Left lung (tissue), 10 donors: ENCODE results near the gene ANXA1. TPM values are rescaled to one million over a fixed set of nuclear protein-coding genes. Genes with fewer than 3 reads are reported as not detected.

Experiments used
- ATAC-seq: fragments of 200-7000 bp; cut with Tn5 transposase; one replicate; pipeline ENCODE4 v1.9.1; 2020; ENCODE audit warnings: moderate library complexity
- DNase-seq, 4 donors: peaks; one replicate each; pipeline ENCODE4 v3.0.0-alpha.2; 2013 to 2020
- H3K27ac ChIP-seq, 2 donors: fragments of 200-600 bp; sonication (generic) in 1 of 2; one replicate each; pipeline versions ENCODE4 v1.5.0 to v1.8.0; 2020 to 2021
- H3K27me3 ChIP-seq, 2 donors: fragments of 200-600 bp; sonication (generic) in 1 of 2; one replicate each; pipeline versions ENCODE4 v1.5.0 to v1.8.0; 2020 to 2021
- H3K36me3 ChIP-seq, 2 donors: fragments of 200-600 bp; sonication (generic) in 1 of 2; one replicate each; pipeline versions ENCODE4 v1.5.0 to v1.8.0; 2020 to 2021
- H3K4me1 ChIP-seq, 2 donors: fragments of 200-600 bp; one replicate each; pipeline ENCODE4 v1.8.0; 2021
- H3K4me3 ChIP-seq, 2 donors: fragments of 200-600 bp; sonication (generic) in 1 of 2; one replicate each; pipeline versions ENCODE4 v1.5.0 to v1.8.0; 2020 to 2021; ENCODE audit warnings: mild to moderate bottlenecking in 1 of 2
- H3K9me3 ChIP-seq, 2 donors: fragments of 200-600 bp; sonication (generic) in 1 of 2; one replicate each; pipeline versions ENCODE4 v1.5.0 to v1.8.0; 2020 to 2021
- CTCF ChIP-seq, 2 donors: fragments of 200-600 bp; sonication (generic) in 1 of 2; IDR thresholded peaks; one replicate each; pipeline versions ENCODE4 v1.5.0 to v1.8.0; 2021; ENCODE audit warnings: antibody characterized with exemption in 2 of 2
- intact Hi-C, 2 donors: fragments of 100-400 bp; cut with DNase I; formaldehyde crosslinking; loops; one replicate each; pipeline versions ENCODE4 v1.11.2 to v1.14.2; 2022
- polyA plus RNA-seq, 6 donors: library from polyadenylated mRNA; unstranded; fragments of 120-200 nt; gene quantifications; one replicate each; pipeline ENCODE4 v1.2.1, GENCODE V29; 2013; ENCODE audit not compliant: insufficient read length in 6 of 6
- total RNA-seq, 2 donors: library from RNA; stranded (reverse); fragmentation: NEBNext Ultra II Directional; extraction: Animal tissue kit (Norgen Biotek cat#: 25700); gene quantifications; one replicate each; pipeline ENCODE4 v1.2.1, GENCODE V29; 2021
- donor health status: DM: no; HTN: yes; CAD: no.
- donor health status: DM: no; HTN: no; CAD: no.

The ANXA1 gene
- total and polyA plus RNA-seq, 8 donors: 63.2 to 563 (median 96.0) TPM

GRCh38 chr9:73165911-73166310, 14.2 kb downstream of the ANXA1 start:
- peaks cover 0 to 3% of the 10 kb centered on the region in 2 donors for H3K4me1 ChIP-seq
- TF ChIP-seq CTCF (IDR thresholded peaks at IDR 0.05): no peak
- ATAC-seq (no peak), DNase-seq (no peak)
- no peak overlapping the region for H3K4me3 ChIP-seq
- H3K27ac ChIP-seq: no peak overlapping the region
- intact Hi-C loops: no loop called here
- peaks cover 3 to 99% of the 10 kb centered on the region in 2 donors for H3K36me3 ChIP-seq
- H3K9me3 ChIP-seq: no peaks in the 10 kb centered on the region
- H3K27me3 ChIP-seq: no peaks in the 10 kb centered on the region

GRCh38 chr9:73166468-73166867, 14.8 kb downstream of the ANXA1 start:
- Histone ChIP-seq H3K4me1 (peaks cover 0 to 3% of the 10 kb centered on the region in 2 donors), H3K36me3 (peaks cover 3 to 99% of the 10 kb centered on the region in 2 donors), H3K9me3 (no peaks in the 10 kb centered on the region), H3K27ac (peak overlapping the region in 1 of 2 donors; percentile 31), H3K27me3 (no peaks in the 10 kb centered on the region), H3K4me3 (no peak overlapping the region)
- intact Hi-C loops: no loop called here
- ATAC-seq (no peak), DNase-seq (no peak)
- TF ChIP-seq CTCF (IDR thresholded peaks at IDR 0.05): no peak

- TF ChIP-seq CTCF (IDR thresholded peaks at IDR 0.05): no peak
- H3K36me3 ChIP-seq: peaks cover 3 to 94% of the 10 kb centered on the region in 2 donors
- intact Hi-C loops: no loop called here
Observed at GRCh38 chr9:73167614-73168013, 15.9 kb downstream of the ANXA1 start.

GRCh38 chr9:73168298-73168934, 16.8 kb downstream of the ANXA1 start:
- Histone ChIP-seq H3K4me3 (no peak overlapping the region), H3K36me3 (peaks cover 3 to 86% of the 10 kb centered on the region in 2 donors), H3K4me1 (peaks cover 0 to 3% of the 10 kb centered on the region in 2 donors), H3K27ac (peak overlapping the region in 1 of 2 donors; percentile 31), H3K9me3 (no peaks in the 10 kb centered on the region), H3K27me3 (no peaks in the 10 kb centered on the region)
- no peak for DNase-seq
- intact Hi-C loops: no loop called here
- no peak for TF ChIP-seq CTCF (IDR thresholded peaks at IDR 0.05)
- peak; percentile 19 for ATAC-seq

More at GRCh38 chr9:73167614-73168013, 15.9 kb downstream of the ANXA1 start:
- DNase-seq: no peak
- H3K27me3 ChIP-seq: no peaks in the 10 kb centered on the region
- no peaks in the 10 kb centered on the region for H3K9me3 ChIP-seq
- no peak for ATAC-seq
- H3K27ac ChIP-seq: peak overlapping the region in 1 of 2 donors; percentile 31
- H3K4me3 ChIP-seq: no peak overlapping the region
- H3K4me1 ChIP-seq: peaks cover 0 to 3% of the 10 kb centered on the region in 2 donors

GRCh38 chr9:73170185-73170957, 18.7 kb downstream of the ANXA1 start:
- H3K36me3 ChIP-seq: peaks cover 3 to 66% of the 10 kb centered on the region in 2 donors
- peaks cover 0 to 3% of the 10 kb centered on the region in 2 donors for H3K4me1 ChIP-seq
- ATAC-seq: no peak
- no peak for DNase-seq
- no peak overlapping the region for H3K27ac ChIP-seq
- H3K4me3 ChIP-seq: no peak overlapping the region
- H3K27me3 ChIP-seq: no peaks in the 10 kb centered on the region
- no peak for TF ChIP-seq CTCF (IDR thresholded peaks at IDR 0.05)
- intact Hi-C loops: no loop called here
- H3K9me3 ChIP-seq: no peaks in the 10 kb centered on the region
